Tibial nerve (tissue), 4 donors: ENCODE results near the gene VASH1.

Experiments used
- CTCF ChIP-seq, 5 experiments: fragments of 200-600 bp in 3 of 5; fragments of 450-650 bp in 2 of 5; sonication (generic) in 3 of 5; IDR thresholded peaks; one replicate each; pipeline ENCODE4 v1.5.1; 2016 to 2019; ENCODE audit warnings: antibody characterized with exemption in 5 of 5, mild to moderate bottlenecking in 3 of 5, moderate library complexity in 2 of 5
- EP300 ChIP-seq, 2 donors: sonication (generic); formaldehyde crosslinking; IDR thresholded peaks; one replicate each; pipeline ENCODE4 v1.6.1; 2017; ENCODE audit warnings: antibody characterized with exemption in 2 of 2, mild to moderate bottlenecking in 1 of 2
- POLR2A ChIP-seq, 2 donors: fragments of 450-650 bp; IDR thresholded peaks; one replicate each; pipeline ENCODE4 v1.6.1; 2017; ENCODE audit warnings: antibody characterized with exemption in 2 of 2, mild to moderate bottlenecking in 2 of 2, moderate library complexity in 2 of 2

DNA sequence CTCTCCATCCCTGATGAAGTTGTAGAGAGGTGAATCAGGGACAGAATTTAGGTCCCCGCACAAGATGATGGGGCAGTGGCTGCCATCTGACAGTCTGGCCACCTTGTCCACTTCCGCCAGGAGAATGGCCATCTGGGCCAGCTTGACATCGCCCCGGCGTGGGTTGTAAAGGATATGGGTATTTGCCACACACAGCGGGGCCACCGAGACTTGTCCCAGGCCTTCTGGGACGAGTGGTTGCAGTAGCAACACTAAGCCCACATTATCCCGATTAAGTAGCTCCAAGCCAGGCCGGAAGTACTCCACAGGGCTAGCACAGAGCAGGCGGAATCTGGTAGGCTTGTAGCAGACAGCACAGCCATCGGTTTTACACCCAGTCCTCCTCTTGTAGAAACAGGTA lies 45.2 kb downstream of the VASH1 start:
- TF ChIP-seq CTCF (IDR thresholded peaks at IDR 0.05) (no peak), EP300 (IDR thresholded peaks at IDR 0.05) (no peak), POLR2A (IDR thresholded peaks at IDR 0.05) (no peak)
